Neuronal stem cell (in vitro differentiated cells): ENCODE measurements around the gene ULK2.

Source experiments
- DNase-seq: peaks from one replicate; pipeline ENCODE4 v3.0.0-alpha.2; 2013; ENCODE audit warnings: low spot score
- H2AFZ ChIP-seq: one replicate; pipeline ENCODE4 v1.6.1; 2013; ENCODE audit warnings: mild to moderate bottlenecking, low read length, inconsistent platforms
- H2AK5ac ChIP-seq: 2 replicates; pipeline ENCODE4 v1.6.1; 2013; ENCODE audit warnings: low read depth, mild to moderate bottlenecking, inconsistent platforms, low read length, moderate library complexity, mixed read lengths
- H2BK120ac ChIP-seq: 2 replicates; pipeline ENCODE4 v1.6.1; 2013; ENCODE audit warnings: low read depth, mild to moderate bottlenecking, inconsistent platforms, low read length, moderate library complexity, mixed read lengths
- H2BK12ac ChIP-seq: one replicate; pipeline ENCODE4 v1.6.1; 2013; ENCODE audit warnings: low read length, inconsistent platforms
- H2BK15ac ChIP-seq: 2 replicates; pipeline ENCODE4 v1.6.1; 2013; ENCODE audit warnings: mild to moderate bottlenecking, low read length, inconsistent platforms, mixed read lengths
- H2BK5ac ChIP-seq: one replicate; pipeline ENCODE4 v1.6.1; 2013; ENCODE audit warnings: inconsistent platforms, mild to moderate bottlenecking, low read length, moderate library complexity
- H3K14ac ChIP-seq: one replicate; pipeline ENCODE4 v1.6.1; 2013; ENCODE audit warnings: low read length, inconsistent platforms
- H3K18ac ChIP-seq: 2 replicates; pipeline ENCODE4 v1.6.1; 2013; ENCODE audit warnings: low read length, inconsistent platforms
- H3K23ac ChIP-seq: 2 replicates; pipeline ENCODE4 v1.6.1; 2013; ENCODE audit warnings: low read depth, mild to moderate bottlenecking, mixed read lengths, low read length, inconsistent platforms; ENCODE audit not compliant: poor library complexity
- H3K27ac ChIP-seq: replicated peaks from 3 replicates; pipeline ENCODE4 v1.5.1; 2013; ENCODE audit warnings: low read length, inconsistent platforms
- H3K27me3 ChIP-seq, 3 experiments: 2 replicates each; pipeline ENCODE4 v1.6.1; 2013; ENCODE audit warnings: low read length in 3 of 3, mild to moderate bottlenecking in 2 of 3, inconsistent platforms in 1 of 3, low read depth in 1 of 3, mixed read lengths in 1 of 3, moderate library complexity in 1 of 3; ENCODE audit not compliant: control insufficient read depth in 3 of 3, insufficient read depth in 3 of 3
- H3K36me3 ChIP-seq, 2 donors: replicated peaks in 1 of 2; 2 replicates each; pipeline ENCODE4 v1.6.1; 2013; ENCODE audit warnings: low read length in 2 of 2; ENCODE audit not compliant: control insufficient read depth in 2 of 2, insufficient read depth in 2 of 2
- H3K4ac ChIP-seq: 2 replicates; pipeline ENCODE4 v1.6.1; 2013; ENCODE audit warnings: inconsistent platforms, mild to moderate bottlenecking, low read length, moderate library complexity
- H3K4me1 ChIP-seq, 2 donors: 1 replicate in 1 of 2; 2 replicates in 1 of 2; pipeline ENCODE4 v1.6.1; 2013; ENCODE audit warnings: low read length in 2 of 2, low read depth in 1 of 2; ENCODE audit not compliant: control insufficient read depth in 2 of 2, insufficient read depth in 1 of 2
- H3K4me2 ChIP-seq: one replicate; pipeline ENCODE4 v1.6.1; 2013; ENCODE audit warnings: mild to moderate bottlenecking, low read length, inconsistent platforms; ENCODE audit not compliant: insufficient read depth, poor library complexity, severe bottlenecking
- H3K4me3 ChIP-seq, 2 donors: 2 replicates each; pipeline ENCODE4 v1.5.1; 2013; ENCODE audit warnings: low read length in 2 of 2, mild to moderate bottlenecking in 2 of 2, inconsistent platforms in 1 of 2, moderate library complexity in 1 of 2
- H3K79me1 ChIP-seq: one replicate; pipeline ENCODE4 v1.6.1; 2013; ENCODE audit warnings: low read depth, mild to moderate bottlenecking, inconsistent platforms, low read length, moderate library complexity
- H3K9ac ChIP-seq: one replicate; pipeline ENCODE4 v1.6.1; 2013; ENCODE audit warnings: mild to moderate bottlenecking, low read depth, low read length, inconsistent platforms; ENCODE audit not compliant: poor library complexity
- H3K9me3 ChIP-seq, 2 donors: replicated peaks in 1 of 2; 2 replicates each; pipeline versions ENCODE3 to v1.6.1; 2013; ENCODE audit warnings: low read length in 2 of 2, mild to moderate bottlenecking in 2 of 2, inconsistent platforms in 1 of 2, low read depth in 1 of 2, mixed read lengths in 1 of 2, moderate library complexity in 1 of 2; ENCODE audit not compliant: control insufficient read depth in 2 of 2, insufficient read depth in 1 of 2
- H4K8ac ChIP-seq: one replicate; pipeline ENCODE4 v1.6.1; 2013; ENCODE audit warnings: low read depth, mild to moderate bottlenecking, inconsistent platforms, low read length, moderate library complexity
- H4K91ac ChIP-seq: one replicate; pipeline ENCODE4 v1.6.1; 2013; ENCODE audit warnings: low read length, low read depth, mild to moderate bottlenecking, inconsistent platforms; ENCODE audit not compliant: poor library complexity
- WGBS, 2 donors: extraction: QIAGEN DNeasy Blood & Tissue Kit; methylation state at CpG; one replicate each; pipeline ENCODE4 v1.1.7; 2013; ENCODE audit warnings: missing lambda C conversion rate in 2 of 2, mixed read lengths in 1 of 2; ENCODE audit not compliant: insufficient read length in 2 of 2, insufficient replicate concordance in 1 of 2; ENCODE audit errors: extremely low coverage in 2 of 2; 5-methylcytosine and 5-hydroxymethylcytosine counted together

The ULK2 gene

DNA sequence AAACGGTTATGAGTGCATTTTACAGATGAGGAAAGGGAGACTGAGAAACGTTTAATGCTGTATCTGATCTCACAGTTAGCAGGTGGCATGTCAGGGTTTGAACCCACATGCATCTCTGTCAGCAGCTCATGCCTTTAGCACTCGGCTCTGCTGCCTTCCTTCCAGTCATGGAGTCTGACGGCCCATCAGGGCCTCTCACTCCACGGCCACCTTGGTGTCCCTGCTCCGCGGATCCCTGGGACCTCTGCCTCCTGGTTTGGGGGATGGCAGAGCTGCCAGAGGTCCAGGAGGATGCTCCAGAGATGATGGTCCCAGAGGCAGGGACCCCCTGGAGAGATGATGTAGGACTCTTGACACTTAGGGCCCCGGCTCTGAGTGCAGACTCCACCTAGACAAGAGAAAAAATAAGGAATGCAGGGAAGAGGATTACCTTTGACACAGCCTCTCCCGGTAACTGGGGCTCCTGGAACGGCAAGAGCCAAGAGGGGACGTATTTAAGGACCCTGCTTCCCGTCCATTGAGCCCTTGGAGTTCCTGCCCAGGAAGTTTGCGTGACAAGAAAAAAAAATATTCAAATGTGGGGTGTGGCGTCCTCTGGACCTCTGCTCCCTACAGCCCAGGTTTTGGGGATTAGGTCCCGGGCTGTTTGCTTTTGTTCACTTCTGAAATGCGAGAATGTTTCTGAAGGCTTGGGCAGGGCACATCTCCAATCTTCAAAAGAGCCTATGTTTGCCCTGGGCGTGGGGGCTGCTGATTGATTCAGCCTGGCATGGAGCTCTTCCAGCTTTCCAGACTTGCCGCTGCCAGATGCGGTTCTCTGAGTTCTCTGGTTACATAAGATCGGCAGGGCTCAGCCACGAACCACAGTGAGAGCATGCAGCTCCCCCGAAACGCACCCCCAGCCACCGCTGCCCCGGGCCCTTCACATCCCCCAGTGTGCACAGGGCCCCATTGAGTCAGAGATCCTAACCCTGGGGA lies 119.6 kb downstream of the ULK2 start, which contains the start of gene ALDH3A1:
ALDH3A1 (minus strand) TSS at position 470 of the 978 bp plus-strand sequence. CDS start 3,169 bp downstream, outside the sequence.
- peak within 1 kb of the TSS; percentile 7 for H3K9ac ChIP-seq
- H3K4ac ChIP-seq = no peak within 1 kb of the TSS
- no peak for DNase-seq
- H4K91ac ChIP-seq = peak within 1 kb of the TSS; percentile 79
- H3K4me1 ChIP-seq = peaks cover 2 to 12% of the 10 kb centered on the region in 2 donors
- H2AK5ac ChIP-seq = peak within 1 kb of the TSS; percentile 51
- H3K9me3 ChIP-seq = peaks cover 0 to under 1% of the 10 kb centered on the region in 2 donors
- H2AFZ ChIP-seq = no peak within 1 kb of the TSS
- peak within 1 kb of the TSS; percentile 63 for H2BK120ac ChIP-seq
- no CpG with 5 or more reads among the region's 25 CpGs for WGBS, 2 donors
- H2BK12ac ChIP-seq = no peak within 1 kb of the TSS
- no peaks in the 10 kb centered on the region for H3K36me3 ChIP-seq
- peaks cover 0 to 49% (median 0%) of the 10 kb centered on the region in 3 experiments for H3K27me3 ChIP-seq
- no peak within 1 kb of the TSS for H3K4me3 ChIP-seq
- no peak within 1 kb of the TSS for H3K14ac ChIP-seq
- H3K4me2 ChIP-seq = no peak within 1 kb of the TSS
- no peaks in the 10 kb centered on the region for H3K79me1 ChIP-seq
- no peak within 1 kb of the TSS for H2BK5ac ChIP-seq
- peak within 1 kb of the TSS; percentile 6 for H3K23ac ChIP-seq
- no peak within 1 kb of the TSS for H3K27ac ChIP-seq
- H4K8ac ChIP-seq = no peak within 1 kb of the TSS
- peak within 1 kb of the TSS; percentile 79 for H3K18ac ChIP-seq
- H2BK15ac ChIP-seq = peak within 1 kb of the TSS; percentile 88

DNA sequence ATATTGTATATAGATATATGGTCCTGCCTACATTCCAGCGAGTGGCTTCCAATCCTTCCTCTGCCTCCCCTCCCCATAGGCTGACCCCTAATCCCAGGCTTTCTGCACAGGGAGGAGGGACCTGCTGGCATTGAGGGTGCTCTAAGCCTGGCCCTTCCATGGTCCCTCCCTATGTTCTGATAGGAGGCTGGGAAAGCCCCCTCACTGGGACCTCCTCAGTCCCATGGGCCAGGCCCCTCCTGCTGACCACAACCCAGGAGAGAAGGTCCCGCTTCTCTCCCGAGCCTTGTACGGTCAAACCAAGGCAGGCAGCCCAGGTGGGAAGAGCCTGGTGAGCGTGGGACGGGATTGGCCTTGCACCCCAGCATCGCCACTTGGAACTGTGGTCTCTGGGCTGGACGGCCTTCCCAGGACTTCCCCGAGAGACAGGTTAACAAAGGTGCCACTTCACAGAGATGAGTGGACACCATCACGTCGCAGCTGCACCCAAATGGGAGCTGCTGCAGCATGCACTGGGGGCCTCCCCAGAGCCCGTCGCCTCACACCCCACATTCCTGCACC lies 120.5 kb downstream of the ULK2 start:
- peaks cover 2 to 10% of the 10 kb centered on the region in 2 donors for H3K4me1 ChIP-seq
- no peak overlapping the region for H2BK15ac ChIP-seq
- H3K14ac ChIP-seq = no peak overlapping the region
- H2BK12ac ChIP-seq = no peak overlapping the region
- H2BK120ac ChIP-seq = no peak overlapping the region
- H3K18ac ChIP-seq = peak overlapping the region; percentile 78
- peaks cover 0 to 2% of the 10 kb centered on the region in 2 donors for H3K9me3 ChIP-seq
- no peak overlapping the region for H4K91ac ChIP-seq
- H3K4ac ChIP-seq = no peak overlapping the region
- H2BK5ac ChIP-seq = no peak overlapping the region
- H2AK5ac ChIP-seq = peak overlapping the region; percentile 51
- H3K79me1 ChIP-seq = no peaks in the 10 kb centered on the region
- H3K4me2 ChIP-seq = no peak overlapping the region
- no peak for DNase-seq
- H3K27me3 ChIP-seq = peaks cover 0 to 44% (median 0%) of the 10 kb centered on the region in 3 experiments
- no peak overlapping the region for H3K27ac ChIP-seq
- H4K8ac ChIP-seq = no peak overlapping the region
- H3K23ac ChIP-seq = no peak overlapping the region
- H3K9ac ChIP-seq = peak overlapping the region; percentile 7
- H2AFZ ChIP-seq = no peak overlapping the region
- no CpG with 5 or more reads among the region's 13 CpGs for WGBS, 2 donors
- no peak overlapping the region for H3K4me3 ChIP-seq
- H3K36me3 ChIP-seq = no peaks in the 10 kb centered on the region

DNA sequence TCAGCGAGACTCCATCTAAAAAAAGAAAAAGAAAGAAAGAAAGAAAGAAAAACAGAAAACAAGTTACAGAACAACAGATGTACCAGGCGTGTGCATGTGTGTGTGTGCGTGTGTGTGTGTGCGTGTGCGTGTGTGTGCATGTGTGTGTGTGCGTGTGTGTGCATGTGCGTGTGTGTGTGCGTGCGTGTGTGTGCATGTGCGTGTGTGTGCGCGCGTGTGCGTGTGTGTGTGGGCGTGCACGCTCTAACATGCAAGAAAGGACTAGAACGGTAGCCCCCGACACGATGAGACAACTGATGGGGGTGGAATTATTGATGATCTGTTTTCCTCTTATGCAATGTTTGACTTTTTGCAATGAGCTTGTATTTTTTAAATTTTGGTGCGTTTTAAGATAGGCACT lies 121.2 kb downstream of the ULK2 start:
- Histone ChIP-seq H3K36me3 (no peaks in the 10 kb centered on the region), H3K4ac (no peak overlapping the region), H2AFZ (no peak overlapping the region), H3K4me3 (no peak overlapping the region), H2BK5ac (no peak overlapping the region), H2AK5ac (no peak overlapping the region), H2BK15ac (no peak overlapping the region), H3K27me3 (peaks cover 0 to 44% (median 0%) of the 10 kb centered on the region in 3 experiments), H3K79me1 (no peaks in the 10 kb centered on the region), H3K9ac (no peak overlapping the region), H3K4me2 (no peak overlapping the region), H3K23ac (peak overlapping the region; percentile 94), H4K8ac (no peak overlapping the region), H2BK120ac (no peak overlapping the region), H3K14ac (peak overlapping the region; percentile 85), H3K18ac (no peak overlapping the region), H4K91ac (peak overlapping the region; percentile 97), H3K9me3 (peaks cover 0 to 2% of the 10 kb centered on the region in 2 donors), H3K4me1 (peaks cover 2 to 10% of the 10 kb centered on the region in 2 donors), H3K27ac (no peak overlapping the region), H2BK12ac (peak overlapping the region; percentile 97)
- DNase-seq = no peak
- no CpG with 5 or more reads among the region's 20 CpGs for WGBS, 2 donors
